Endothelial cell of umbilical vein (primary cell): ENCODE data around the gene PDSS2. TPM values are rescaled to one million over a fixed set of nuclear protein-coding genes. Genes with fewer than 3 reads are reported as not detected.

Experiments
- BruUV-seq: library from RNA; stranded (reverse); fragments of 400-500 nt; replicated peaks from 2 replicates; lab custom pipeline; 2021; lab: Mats Ljungman, UMichigan
- CTCF ChIA-PET: fragments of 300-600, 350-600 bp; sonication (Branson Sonifier 250); formaldehyde crosslinking; loops from one replicate; lab custom pipeline; 2021; ENCODE audit warnings: antibody characterized with exemption, inconsistent platforms; lab: Charles Lee
- POLR2A ChIA-PET: fragments of 300-600, 350-600 bp; sonication (Branson Sonifier 250); formaldehyde crosslinking; loops from one replicate; lab custom pipeline; 2021; ENCODE audit warnings: antibody characterized with exemption, inconsistent platforms; lab: Charles Lee
- DNase-seq: peaks from one replicate; pipeline ENCODE4 v3.0.0-alpha.2; 2011; ENCODE audit warnings: low read depth, low spot score
- FAIRE-seq: peaks from 2 replicates; lab custom pipeline; 2011; peaks lifted over from hg19 to GRCh38; lab: Jason Lieb, UNC
- H2AFZ ChIP-seq: 2 replicates; pipeline ENCODE4 v1.6.0; 2012; ENCODE audit warnings: low read depth, low read length, control low read depth, inconsistent platforms
- H3K27ac ChIP-seq: 2 replicates; pipeline ENCODE4 v1.5.1; 2011; ENCODE audit warnings: low read depth, mild to moderate bottlenecking, control low read depth, low read length, moderate library complexity; ENCODE audit not compliant: insufficient read depth
- H3K27me3 ChIP-seq, 2 experiments: 2 replicates each; pipeline versions ENCODE4 v1.6.0 to v1.6.1; 2011; ENCODE audit warnings: low read length in 2 of 2, mixed read lengths in 1 of 2; ENCODE audit not compliant: control insufficient read depth in 2 of 2, insufficient read depth in 2 of 2
- H3K36me3 ChIP-seq, 2 experiments: 2 replicates in 1 of 2; 3 replicates in 1 of 2; pipeline ENCODE4 v1.5.1; 2011; ENCODE audit warnings: low read length in 2 of 2, mild to moderate bottlenecking in 1 of 2, moderate library complexity in 1 of 2; ENCODE audit not compliant: control insufficient read depth in 2 of 2, insufficient read depth in 2 of 2; ENCODE audit errors: extremely low read depth in 1 of 2
- H3K4me1 ChIP-seq: 3 replicates; pipeline ENCODE4 v1.5.1; 2011; ENCODE audit warnings: mild to moderate bottlenecking, low read length; ENCODE audit not compliant: control insufficient read depth, insufficient read depth; ENCODE audit errors: extremely low read depth
- H3K4me2 ChIP-seq: 2 replicates; pipeline ENCODE4 v1.6.1; 2011; ENCODE audit warnings: low read length, control low read depth, mixed read lengths; ENCODE audit not compliant: insufficient read depth
- H3K4me3 ChIP-seq, 3 experiments: fragments of 200-600 bp in 1 of 3; sonication (generic), shearing (Covaris generic) in 1 of 3; replicated peaks in 1 of 3; 2 replicates each; pipeline ENCODE4 v1.5.1; 2011 to 2016; ENCODE audit warnings: control low read depth in 3 of 3, low read length in 3 of 3, mild to moderate bottlenecking in 2 of 3, inconsistent platforms in 1 of 3, low read depth in 1 of 3, moderate library complexity in 1 of 3; ENCODE audit not compliant: insufficient read depth in 1 of 3
- H3K79me2 ChIP-seq: 2 replicates; pipeline ENCODE4 v1.6.0; 2012; ENCODE audit warnings: low read length, inconsistent platforms; ENCODE audit not compliant: control insufficient read depth, insufficient read depth
- H3K9ac ChIP-seq: replicated peaks from 2 replicates; pipeline ENCODE3; 2011; ENCODE audit warnings: low read length, control low read depth; ENCODE audit not compliant: insufficient read depth; ENCODE audit errors: extremely low read depth
- H3K9me1 ChIP-seq: replicated peaks from 3 replicates; pipeline ENCODE4 v1.6.0; 2011; ENCODE audit warnings: mild to moderate bottlenecking, low read length; ENCODE audit not compliant: control insufficient read depth, insufficient read depth; ENCODE audit errors: extremely low read depth
- H3K9me3 ChIP-seq: replicated peaks from 2 replicates; pipeline ENCODE4 v1.5.1; 2012; ENCODE audit warnings: low read length, inconsistent platforms; ENCODE audit not compliant: control insufficient read depth, insufficient read depth
- H4K20me1 ChIP-seq: replicated peaks from 2 replicates; pipeline ENCODE3; 2011; ENCODE audit warnings: mild to moderate bottlenecking, low read length; ENCODE audit not compliant: control insufficient read depth, insufficient read depth; ENCODE audit errors: extremely low read depth
- CTCF ChIP-seq, 2 donors: IDR thresholded peaks; 1 replicate in 1 of 2; 2 replicates in 1 of 2; pipeline ENCODE4 v1.5.1; 2011; ENCODE audit warnings: low read length in 2 of 2, mild to moderate bottlenecking in 2 of 2, moderate library complexity in 2 of 2, control low read depth in 1 of 2, inconsistent platforms in 1 of 2, low read depth in 1 of 2; ENCODE audit not compliant: insufficient read depth in 1 of 2; ENCODE audit errors: extremely low read depth in 1 of 2
- FOS ChIP-seq: IDR thresholded peaks from 2 replicates; pipeline ENCODE4 v1.6.1; 2011; ENCODE audit warnings: mild to moderate bottlenecking, low read length, moderate library complexity, borderline replicate concordance; ENCODE audit not compliant: insufficient read depth
- JUN ChIP-seq: IDR thresholded peaks from 2 replicates; pipeline ENCODE4 v1.6.1; 2011; ENCODE audit warnings: borderline replicate concordance, low read depth; ENCODE audit not compliant: insufficient read length, insufficient read depth
- MAX ChIP-seq: IDR thresholded peaks from 2 replicates; pipeline ENCODE4 v1.6.1; 2011; ENCODE audit not compliant: insufficient read depth, insufficient read length
- MYC ChIP-seq: IDR thresholded peaks from one replicate; pipeline ENCODE4 v1.6.1; 2011; ENCODE audit warnings: mild to moderate bottlenecking, low read depth, low read length
- POLR2A ChIP-seq: IDR thresholded peaks from 2 replicates; pipeline ENCODE4 v1.6.1; 2012; ENCODE audit warnings: low read depth, mild to moderate bottlenecking, control low read depth, low read length
- POLR2AphosphoS5 ChIP-seq: IDR thresholded peaks from 2 replicates; pipeline ENCODE4 v1.6.1; 2012; ENCODE audit warnings: low read depth, mild to moderate bottlenecking, control low read depth, low read length, moderate library complexity; ENCODE audit not compliant: insufficient read depth
- dilution Hi-C: fragments of 300-500 bp; cut with MboI; formaldehyde crosslinking; loops from one replicate; pipeline ENCODE4 v1.15.0; 2019; ENCODE audit warnings: low sequenced_read_pairs; ENCODE audit not compliant: extremely low pct_ligation_motif_present
- intact Hi-C: fragments of 100-400 bp; cut with micrococcal nuclease; formaldehyde crosslinking; loops from one replicate; pipeline ENCODE4 v1.10.0; 2022
- polyA plus RNA-seq, 4 experiments: library from polyadenylated mRNA; depleted of rRNA in 3 of 4; stranded (reverse) in 3 of 4; unstranded in 1 of 4; fragments of >200 nt; gene quantifications; 2 replicates each; pipeline versions ENCODE4 v1.2.1 to v1.2.3, GENCODE V29; 2011 to 2012; ENCODE audit warnings: missing spikeins in 1 of 4
- total RNA-seq: library from RNA; stranded (reverse); gene quantifications from 2 replicates; pipeline ENCODE4 v1.2.3, GENCODE V29; 2021

The PDSS2 gene
- total and polyA plus RNA-seq, 2 donors (not counting 3 experiments of a cell fraction or from before 2014, with no cell fraction given), result 7.6 to 9.3 TPM

- H3K27me3 ChIP-seq, result no peaks in the 10 kb centered on the region
- no peak overlapping the region for H3K27ac ChIP-seq
- no peak for TF ChIP-seq POLR2A
- no peak for TF ChIP-seq FOS
- no peak for TF ChIP-seq JUN
- no peak for TF ChIP-seq MAX
- TF ChIP-seq CTCF (IDR thresholded peaks at IDR 0.05; ENCODE audit: extremely low read depth in 1 of 2, insufficient read depth in 1 of 2, low read depth in 1 of 2, low read length in 2 of 2), result no peak
- no peak for TF ChIP-seq POLR2AphosphoS5
- TF ChIP-seq MYC, result no peak
- BruUV-seq, result no TSS peak
- H3K4me3 ChIP-seq, result no peak overlapping the region
- H3K4me2 ChIP-seq, result no peak overlapping the region
- peaks cover 2% of the 10 kb centered on the region for H3K4me1 ChIP-seq
- no peaks in the 10 kb centered on the region for H4K20me1 ChIP-seq
- H3K9me3 ChIP-seq, result no peaks in the 10 kb centered on the region
- FAIRE-seq (no peak), DNase-seq (no peak)
- H3K9me1 ChIP-seq, result no peaks in the 10 kb centered on the region
- no peak overlapping the region for H3K9ac ChIP-seq
- ChIA-PET POLR2A (no interaction called here), CTCF (no interaction called here)
- H3K79me2 ChIP-seq, result no peaks in the 10 kb centered on the region
- H3K36me3 ChIP-seq, result no peaks in the 10 kb centered on the region
- dilution Hi-C loops (no loop called here), intact Hi-C loops (no loop called here)
- no peak overlapping the region for H2AFZ ChIP-seq
These were observed 228.9 kb downstream of the PDSS2 start for GRCh38 chr6:107230448-107230847.
